SH-SY5Y (cell line): ENCODE data around the gene STAT1.

ENCODE experiments used
- GATA2 ChIP-seq: IDR thresholded peaks from 2 replicates; pipeline ENCODE4 v1.6.1; 2011; ENCODE audit warnings: mild to moderate bottlenecking, low read depth, low read length
- GATA3 ChIP-seq: IDR thresholded peaks from 2 replicates; pipeline ENCODE4 v1.6.1; 2011; ENCODE audit warnings: low read depth, mild to moderate bottlenecking, low read length, moderate library complexity

GRCh38 chr2:190996947-190997346 is 17.0 kb downstream of the STAT1 start:
- TF ChIP-seq GATA2 = no peak
- TF ChIP-seq GATA3 = no peak
